Peyer's patch (tissue), 4 donors: ENCODE measurements around the gene KRTAP15-1. TPM values are rescaled to one million over a fixed set of nuclear protein-coding genes. Genes with fewer than 3 reads are reported as not detected.
A peak's percentile ranks its signal among the peaks of the same experiment; 100 is the strongest.

ENCODE experiments used
- DNase-seq, 3 donors: peaks; one replicate each; pipeline ENCODE4 v3.0.0-alpha.2; 2017 to 2019
- H3K27ac ChIP-seq, 4 donors: fragments of 200-600 bp; sonication (generic); one replicate each; pipeline ENCODE4 v1.5.1; 2016 to 2019
- H3K27me3 ChIP-seq, 2 donors: fragments of 200-600 bp; sonication (generic); one replicate each; pipeline ENCODE4 v1.5.1; 2019
- H3K36me3 ChIP-seq, 3 donors: fragments of 200-600 bp; sonication (generic); one replicate each; pipeline ENCODE4 v1.5.1; 2016 to 2019
- H3K4me1 ChIP-seq, 4 donors: fragments of 200-600 bp; sonication (generic); one replicate each; pipeline ENCODE4 v1.5.1; 2016 to 2019
- H3K4me3 ChIP-seq, 4 donors: fragments of 200-600 bp; sonication (generic); 1 replicate in 3 of 4; 2 replicates in 1 of 4; pipeline ENCODE4 v1.5.1; 2016 to 2019; ENCODE audit warnings: mild to moderate bottlenecking in 1 of 4
- H3K9me3 ChIP-seq, 4 donors: fragments of 200-600 bp; sonication (generic); one replicate each; pipeline ENCODE4 v1.5.1; 2016 to 2019; ENCODE audit warnings: mild to moderate bottlenecking in 1 of 4
- POLR2A ChIP-seq, 2 donors: fragments of 450-650 bp; IDR thresholded peaks; one replicate each; pipeline ENCODE4 v1.5.1; 2017; ENCODE audit warnings: antibody characterized with exemption in 2 of 2, mild to moderate bottlenecking in 2 of 2, moderate library complexity in 2 of 2
- total RNA-seq, 4 donors: library from RNA; depleted of rRNA; stranded (reverse); fragments of >200 nt; gene quantifications; one replicate each; pipeline ENCODE4 v1.1.0, GENCODE V29; 2016
- TF ChIP-seq, protein P1 (sequence below), 6 experiments: fragments of 450-650 bp in 4 of 6; fragments of 200-600 bp in 2 of 6; sonication (generic) in 1 of 6; IDR thresholded peaks; one replicate each; pipeline ENCODE4 v1.5.1; 2017 to 2019; ENCODE audit warnings: antibody characterized with exemption in 6 of 6, mild to moderate bottlenecking in 3 of 6, moderate library complexity in 1 of 6

KRTAP15-1 gene
- total RNA-seq, 4 donors from 2014 or later = not detected

GRCh38 chr21:30443226-30443625 lies 3.2 kb downstream of the KRTAP15-1 start:
- H3K4me1 ChIP-seq = no peaks in the 10 kb centered on the region
- no peak for DNase-seq
- H3K4me3 ChIP-seq = no peak overlapping the region
- H3K36me3 ChIP-seq = no peaks in the 10 kb centered on the region
- no peak overlapping the region for H3K27ac ChIP-seq
- H3K27me3 ChIP-seq = no peaks in the 10 kb centered on the region
- H3K9me3 ChIP-seq = no peaks in the 10 kb centered on the region
- no peak for TF ChIP-seq POLR2A (IDR thresholded peaks at IDR 0.05)
- TF ChIP-seq, protein P1, sequence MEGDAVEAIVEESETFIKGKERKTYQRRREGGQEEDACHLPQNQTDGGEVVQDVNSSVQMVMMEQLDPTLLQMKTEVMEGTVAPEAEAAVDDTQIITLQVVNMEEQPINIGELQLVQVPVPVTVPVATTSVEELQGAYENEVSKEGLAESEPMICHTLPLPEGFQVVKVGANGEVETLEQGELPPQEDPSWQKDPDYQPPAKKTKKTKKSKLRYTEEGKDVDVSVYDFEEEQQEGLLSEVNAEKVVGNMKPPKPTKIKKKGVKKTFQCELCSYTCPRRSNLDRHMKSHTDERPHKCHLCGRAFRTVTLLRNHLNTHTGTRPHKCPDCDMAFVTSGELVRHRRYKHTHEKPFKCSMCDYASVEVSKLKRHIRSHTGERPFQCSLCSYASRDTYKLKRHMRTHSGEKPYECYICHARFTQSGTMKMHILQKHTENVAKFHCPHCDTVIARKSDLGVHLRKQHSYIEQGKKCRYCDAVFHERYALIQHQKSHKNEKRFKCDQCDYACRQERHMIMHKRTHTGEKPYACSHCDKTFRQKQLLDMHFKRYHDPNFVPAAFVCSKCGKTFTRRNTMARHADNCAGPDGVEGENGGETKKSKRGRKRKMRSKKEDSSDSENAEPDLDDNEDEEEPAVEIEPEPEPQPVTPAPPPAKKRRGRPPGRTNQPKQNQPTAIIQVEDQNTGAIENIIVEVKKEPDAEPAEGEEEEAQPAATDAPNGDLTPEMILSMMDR (IDR thresholded peaks at IDR 0.05) = no peak

- H3K4me3 ChIP-seq = no peak overlapping the region
- TF ChIP-seq, protein P1 (IDR thresholded peaks at IDR 0.05) = no peak
- TF ChIP-seq POLR2A (IDR thresholded peaks at IDR 0.05) = no peak
- no peaks in the 10 kb centered on the region for H3K9me3 ChIP-seq
- H3K27me3 ChIP-seq = no peaks in the 10 kb centered on the region
- no peaks in the 10 kb centered on the region for H3K4me1 ChIP-seq
- no peaks in the 10 kb centered on the region for H3K36me3 ChIP-seq
- DNase-seq = no peak
- no peak overlapping the region for H3K27ac ChIP-seq
Observed at GRCh38 chr21:30444204-30444603, 4.1 kb downstream of the KRTAP15-1 start.

DNA sequence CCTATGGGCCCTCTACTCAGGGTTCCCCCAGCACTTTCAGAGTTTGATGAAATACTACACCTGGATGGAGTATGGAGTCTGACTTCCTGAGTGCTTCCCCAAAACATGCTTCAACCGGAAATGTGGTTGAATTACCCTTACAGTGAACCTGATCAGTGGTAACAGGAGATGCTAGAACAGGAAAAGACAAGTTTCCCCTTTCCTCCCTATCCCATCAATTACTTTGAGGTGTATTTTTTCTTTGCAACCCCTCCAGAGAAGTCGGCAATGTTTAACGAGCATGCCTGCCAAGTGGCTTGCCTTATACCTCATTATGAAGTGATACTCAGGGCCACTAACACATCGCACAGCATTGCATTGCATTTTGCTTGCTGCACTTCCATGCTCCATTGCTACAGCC lies 7.0 kb downstream of the KRTAP15-1 start:
- no peak for TF ChIP-seq POLR2A (IDR thresholded peaks at IDR 0.05)
- TF ChIP-seq, protein P1 (IDR thresholded peaks at IDR 0.05) = no peak
- Histone ChIP-seq H3K9me3 (no peaks in the 10 kb centered on the region), H3K36me3 (no peaks in the 10 kb centered on the region), H3K4me3 (no peak overlapping the region), H3K27me3 (no peaks in the 10 kb centered on the region), H3K4me1 (no peaks in the 10 kb centered on the region), H3K27ac (no peak overlapping the region)
- no peak for DNase-seq

DNA sequence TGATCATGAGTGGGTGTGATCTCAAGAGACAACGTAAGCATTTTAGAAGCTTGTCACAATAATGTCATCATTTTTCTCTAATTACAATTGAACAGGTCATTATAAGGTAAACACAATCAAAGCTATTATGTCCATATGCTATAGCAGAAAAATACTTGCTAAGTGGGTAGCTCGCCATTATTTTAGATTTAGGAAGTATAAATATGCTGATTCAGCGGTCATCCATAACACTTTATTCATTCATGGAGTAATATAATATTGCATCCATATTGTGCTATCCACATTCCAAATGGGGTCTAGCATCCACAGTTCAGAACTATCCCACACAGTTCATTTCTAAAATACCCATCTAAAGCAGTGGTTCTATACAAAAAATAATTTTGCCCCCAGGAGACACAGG lies 8.4 kb downstream of the KRTAP15-1 start:
- no peak overlapping the region for H3K27ac ChIP-seq
- no peaks in the 10 kb centered on the region for H3K4me1 ChIP-seq
- no peaks in the 10 kb centered on the region for H3K36me3 ChIP-seq
- no peak for DNase-seq
- TF ChIP-seq, protein P1 (IDR thresholded peaks at IDR 0.05) = no peak
- TF ChIP-seq POLR2A (IDR thresholded peaks at IDR 0.05) = no peak
- H3K4me3 ChIP-seq = no peak overlapping the region
- no peaks in the 10 kb centered on the region for H3K27me3 ChIP-seq
- H3K9me3 ChIP-seq = no peaks in the 10 kb centered on the region

GRCh38 chr21:30463713-30464112 lies 23.6 kb downstream of the KRTAP15-1 start:
- no peaks in the 10 kb centered on the region for H3K36me3 ChIP-seq
- no peak overlapping the region for H3K27ac ChIP-seq
- DNase-seq = no peak
- peaks cover 0 to 5% (median 0%) of the 10 kb centered on the region in 4 donors for H3K9me3 ChIP-seq
- H3K4me1 ChIP-seq = no peaks in the 10 kb centered on the region
- TF ChIP-seq, protein P1 (IDR thresholded peaks at IDR 0.05) = peak in 1 of 6 experiments; percentile 5
- no peak for TF ChIP-seq POLR2A (IDR thresholded peaks at IDR 0.05)
- H3K27me3 ChIP-seq = no peaks in the 10 kb centered on the region
- H3K4me3 ChIP-seq = no peak overlapping the region
